SK-N-SH (cell line): ENCODE data around the gene COL5A1.

ENCODE experiments used
- CTCF ChIP-seq: fragments of 200-600 bp; sonication (generic); IDR thresholded peaks from 2 replicates; pipeline ENCODE4 v1.6.1; 2017; ENCODE audit warnings: antibody characterized with exemption, mild to moderate bottlenecking, moderate library complexity
- IRF3 ChIP-seq: fragments of 150-350 bp; IDR thresholded peaks from 2 replicates; pipeline ENCODE4 v1.6.1; 2016; ENCODE audit warnings: mild to moderate bottlenecking, low read depth, low read length
- PBX3 ChIP-seq: IDR thresholded peaks from 2 replicates; pipeline ENCODE4; 2012
- RXRA ChIP-seq: IDR thresholded peaks from 2 replicates; pipeline ENCODE4 v1.4.0; 2012; ENCODE audit warnings: low read depth, mild to moderate bottlenecking, borderline replicate concordance
- SIN3A ChIP-seq: IDR thresholded peaks from 2 replicates; pipeline ENCODE4 v1.6.1; 2012; ENCODE audit warnings: low read depth, mild to moderate bottlenecking, low read length, moderate library complexity, borderline replicate concordance
- TCF12 ChIP-seq: IDR thresholded peaks from 2 replicates; pipeline ENCODE4 v1.4.0; 2012

GRCh38 chr9:134792627-134793026, 151.0 kb downstream of the COL5A1 start:
- TF ChIP-seq CTCF: no peak
- no peak for TF ChIP-seq TCF12
- TF ChIP-seq SIN3A: no peak
- no peak for TF ChIP-seq RXRA
- TF ChIP-seq PBX3: no peak
- TF ChIP-seq IRF3: no peak
